ENCODE results near the gene NHSL2.

- TF ChIP-seq CHD4 (IDR thresholded peaks at IDR 0.05; ENCODE audit: borderline replicate concordance, low read length) (no peak), FOXK2 (IDR thresholded peaks at IDR 0.05) (peak; percentile 44; the same call in 1 of the 2 replicates)
Observed at GRCh38 chrX:72181178-72182125, 270.8 kb downstream of the NHSL2 start, which contains the start of gene PIN4.

Data from HepG2 (cell line).